HCT116 (cell line): ENCODE results near the gene RNF175. TPM values are rescaled to one million over a fixed set of nuclear protein-coding genes. Genes with fewer than 3 reads are reported as not detected.

Source experiments
- ATAC-seq: fragments of 200-7000 bp; cut with Tn5 transposase; 2 replicates; pipeline ENCODE4 v1.9.1; 2020; ENCODE audit warnings: mild to moderate bottlenecking, moderate library complexity
- BruUV-seq: library from RNA; stranded (reverse); fragments of 400-500 nt; replicated peaks from 2 replicates; lab custom pipeline; 2021; lab: Mats Ljungman, UMichigan
- CTCF ChIA-PET: fragments of 300-600 bp; sonication (Branson Sonifier 250); formaldehyde crosslinking; loops from one replicate; lab custom pipeline; 2021; ENCODE audit warnings: antibody characterized with exemption; lab: Charles Lee
- POLR2A ChIA-PET: fragments of 300-600, 350-600 bp; sonication (Branson Sonifier 250); formaldehyde crosslinking; loops from one replicate; lab custom pipeline; 2021; ENCODE audit warnings: antibody characterized with exemption; lab: Charles Lee
- RAD21 ChIA-PET, 2 experiments: fragments of 300-600 bp; sonication (Branson Sonifier 250); formaldehyde crosslinking; loops; one replicate each; lab custom pipeline; 2023; ENCODE audit warnings: low total read pairs in 2 of 2; ENCODE audit not compliant: uncharacterized antibody in 2 of 2, unreplicated experiment in 2 of 2, low non-redundant PET in 1 of 2; lab: Charles Lee
- DNase-seq: peaks from one replicate; pipeline ENCODE4 v3.0.0-alpha.2; 2010; ENCODE audit warnings: low read depth, low spot score
- H2AFZ ChIP-seq: fragments of 200-600 bp; shearing (Covaris generic), sonication (generic); 2 replicates; pipeline ENCODE4 v1.6.1; 2017; ENCODE audit warnings: low read depth, mixed run types, mixed read lengths, antibody characterized with exemption, low read length; ENCODE audit not compliant: poor library complexity, severe bottlenecking
- H3K27ac ChIP-seq: 2 replicates; pipeline ENCODE4 v1.5.1; 2012; ENCODE audit warnings: low read depth, low read length
- H3K27me3 ChIP-seq: fragments of 200-600 bp; sonication (generic); 2 replicates; pipeline ENCODE4 v1.6.1; 2016; ENCODE audit warnings: mixed run types, low read length, mixed read lengths; ENCODE audit not compliant: insufficient read depth
- H3K36me3 ChIP-seq, 2 experiments: fragments of 200-500 bp in 1 of 2; fragments of 200-600 bp in 1 of 2; sonication (Bioruptor generic) in 1 of 2; sonication (generic) in 1 of 2; 2 replicates each; pipeline versions ENCODE4 v1.5.1 to v1.6.1; 2014 to 2016; ENCODE audit warnings: low read length in 2 of 2, inconsistent platforms in 1 of 2, mixed read lengths in 1 of 2, mixed run types in 1 of 2; ENCODE audit not compliant: insufficient read depth in 2 of 2, control insufficient read depth in 1 of 2
- H3K4me1 ChIP-seq, 2 experiments: fragments of 200-600 bp in 1 of 2; sonication (generic) in 1 of 2; 2 replicates each; pipeline versions ENCODE4 v1.5.1 to v1.6.1; 2012 to 2017; ENCODE audit warnings: low read length in 2 of 2, inconsistent platforms in 1 of 2, mild to moderate bottlenecking in 1 of 2, mixed read lengths in 1 of 2, mixed run types in 1 of 2, moderate library complexity in 1 of 2; ENCODE audit not compliant: insufficient read depth in 2 of 2, control insufficient read depth in 1 of 2
- H3K4me2 ChIP-seq: fragments of 200-600 bp; sonication (generic); 2 replicates; pipeline ENCODE4 v1.6.1; 2017; ENCODE audit warnings: mixed run types, low read length, mixed read lengths
- H3K4me3 ChIP-seq, 2 experiments: fragments of 200-600 bp in 1 of 2; sonication (generic) in 1 of 2; replicated peaks in 1 of 2; 2 replicates each; pipeline ENCODE4 v1.5.1; 2011 to 2016; ENCODE audit warnings: low read length in 2 of 2, control low read depth in 1 of 2, low read depth in 1 of 2, mild to moderate bottlenecking in 1 of 2, mixed read lengths in 1 of 2, mixed run types in 1 of 2
- H3K79me2 ChIP-seq: fragments of 200-600 bp; sonication (generic); 2 replicates; pipeline ENCODE4 v1.6.1; 2017; ENCODE audit warnings: mild to moderate bottlenecking, mixed run types, low read length, moderate library complexity, mixed read lengths; ENCODE audit not compliant: insufficient read depth
- H3K9ac ChIP-seq: fragments of 200-600 bp; sonication (generic); 2 replicates; pipeline ENCODE4 v1.6.1; 2016; ENCODE audit warnings: low read length, mixed read lengths
- H3K9me2 ChIP-seq: fragments of 200-600 bp; sonication (generic), shearing (Covaris generic); 2 replicates; pipeline ENCODE4 v1.6.1; 2017; ENCODE audit warnings: mixed run types, mild to moderate bottlenecking, moderate library complexity; ENCODE audit not compliant: insufficient read depth
- H3K9me3 ChIP-seq, 2 experiments: fragments of 200-500 bp in 1 of 2; fragments of 200-600 bp in 1 of 2; sonication (Bioruptor generic) in 1 of 2; sonication (generic) in 1 of 2; 2 replicates each; pipeline ENCODE4 v1.6.1; 2014 to 2017; ENCODE audit warnings: low read length in 2 of 2, mixed read lengths in 2 of 2, inconsistent platforms in 1 of 2, low read depth in 1 of 2, mild to moderate bottlenecking in 1 of 2, mixed run types in 1 of 2, moderate library complexity in 1 of 2; ENCODE audit not compliant: control insufficient read depth in 1 of 2, insufficient read depth in 1 of 2
- H4K20me1 ChIP-seq: fragments of 200-600 bp; sonication (generic), shearing (Covaris generic); 2 replicates; pipeline ENCODE4 v1.6.1; 2017; ENCODE audit warnings: mixed run types, mild to moderate bottlenecking, moderate library complexity; ENCODE audit not compliant: insufficient read depth
- CBX3 ChIP-seq: IDR thresholded peaks from 2 replicates; pipeline ENCODE4 v1.6.1; 2012; ENCODE audit warnings: low read depth
- CEBPB ChIP-seq: IDR thresholded peaks from 2 replicates; pipeline ENCODE4 v1.6.1; 2012; ENCODE audit warnings: low read depth
- CTCF ChIP-seq, 3 experiments: fragments of 200-600 bp in 1 of 3; sonication (generic) in 1 of 3; IDR thresholded peaks in 2 of 3; conservative IDR thresholded peaks in 1 of 3; 2 replicates each; pipeline ENCODE4 v1.5.1; 2012 to 2017; ENCODE audit warnings: low read depth in 2 of 3, low read length in 2 of 3, antibody characterized with exemption in 1 of 3, borderline replicate concordance in 1 of 3, control low read depth in 1 of 3, mild to moderate bottlenecking in 1 of 3, mixed read lengths in 1 of 3, mixed run types in 1 of 3, moderate library complexity in 1 of 3; ENCODE audit not compliant: insufficient read depth in 1 of 3
- ELF1 ChIP-seq: IDR thresholded peaks from 2 replicates; pipeline ENCODE4 v1.6.1; 2012; ENCODE audit warnings: low read depth, borderline replicate concordance
- EZH2 ChIP-seq: fragments of 200-600 bp; sonication (generic); IDR thresholded peaks from 2 replicates; pipeline ENCODE4 v1.6.1; 2017; ENCODE audit warnings: antibody characterized with exemption, mixed run types
- EZH2phosphoT487 ChIP-seq: fragments of 200-600 bp; IDR thresholded peaks from 2 replicates; pipeline ENCODE4 v1.6.1; 2018; ENCODE audit warnings: antibody characterized with exemption, borderline replicate concordance
- FOSL1 ChIP-seq: IDR thresholded peaks from 2 replicates; pipeline ENCODE4 v1.6.1; 2012; ENCODE audit warnings: low read depth
- JUND ChIP-seq: IDR thresholded peaks from 2 replicates; pipeline ENCODE4 v1.6.1; 2012
- POLR2A ChIP-seq: IDR thresholded peaks from 2 replicates; pipeline ENCODE4 v1.7.0; 2011; ENCODE audit warnings: borderline replicate concordance; ENCODE audit not compliant: insufficient read depth, insufficient read length; ENCODE audit errors: extremely low read depth
- POLR2AphosphoS5 ChIP-seq: IDR thresholded peaks from 2 replicates; pipeline ENCODE4 v1.6.1; 2011; ENCODE audit warnings: mild to moderate bottlenecking, low read depth, low read length, moderate library complexity
- RAD21 ChIP-seq: IDR thresholded peaks from 2 replicates; pipeline ENCODE4 v1.6.1; 2012; ENCODE audit warnings: low read depth, mild to moderate bottlenecking
- REST ChIP-seq: IDR thresholded peaks from 2 replicates; pipeline ENCODE4 v1.6.1; 2012; ENCODE audit warnings: low read depth
- SIN3A ChIP-seq: IDR thresholded peaks from 2 replicates; pipeline ENCODE4 v1.6.1; 2012; ENCODE audit warnings: low read depth
- SP1 ChIP-seq: IDR thresholded peaks from 2 replicates; pipeline ENCODE4 v1.6.1; 2012; ENCODE audit warnings: low read depth
- SRF ChIP-seq: IDR thresholded peaks from 2 replicates; pipeline ENCODE4 v1.6.1; 2012; ENCODE audit warnings: low read depth
- TCF7L2 ChIP-seq: IDR thresholded peaks from 2 replicates; pipeline ENCODE4 v1.7.0; 2011; ENCODE audit warnings: borderline replicate concordance, inconsistent platforms; ENCODE audit not compliant: insufficient read depth, insufficient read length; ENCODE audit errors: extremely low read depth
- YY1 ChIP-seq: IDR thresholded peaks from 2 replicates; pipeline ENCODE4 v1.6.1; 2011; ENCODE audit warnings: low read length, low read depth, moderate library complexity, mild to moderate bottlenecking; ENCODE audit not compliant: insufficient replicate concordance; ENCODE audit errors: extremely low read depth
- ZBTB33 ChIP-seq: IDR thresholded peaks from 2 replicates; pipeline ENCODE4 v1.6.1; 2011; ENCODE audit warnings: mild to moderate bottlenecking, low read length, moderate library complexity; ENCODE audit not compliant: insufficient replicate concordance; ENCODE audit errors: extremely low read depth
- ZFX ChIP-seq: fragments of 450-650 bp; IDR thresholded peaks from 2 replicates; pipeline ENCODE4 v1.6.1; 2017
- ZNF274 ChIP-seq: fragments of 200-500 bp; sonication (Bioruptor generic); IDR thresholded peaks from 2 replicates; pipeline ENCODE4 v1.6.1; 2014; ENCODE audit warnings: mild to moderate bottlenecking, low read depth, low read length, inconsistent platforms
- intact Hi-C: fragments of 100-400 bp; cut with micrococcal nuclease; formaldehyde crosslinking; loops from 2 replicates; pipeline ENCODE4 v1.10.0; 2022
- total RNA-seq: library from RNA; stranded (reverse); gene quantifications from one replicate; pipeline ENCODE4 v1.2.1, GENCODE V29; 2021; ENCODE audit not compliant: unreplicated experiment

Gene RNF175
- total RNA-seq, 1 experiment from 2014 or later = not detected

GRCh38 chr4:153663667-153664066, 96.2 kb downstream of the RNF175 start:
- TF ChIP-seq POLR2AphosphoS5 (no peak), ZBTB33 (no peak), ZNF274 (no peak), SIN3A (no peak), CEBPB (no peak), ELF1 (no peak), JUND (no peak), ZFX (no peak), EZH2 (no peak), EZH2phosphoT487 (no peak), RAD21 (no peak), YY1 (no peak), FOSL1 (no peak), CTCF (IDR thresholded peaks at IDR 0.05 in 2 of 3, conservative IDR thresholded peaks at IDR 0.05 in 1 of 3; ENCODE audit: borderline replicate concordance in 1 of 3, insufficient read depth in 1 of 3, low read depth in 2 of 3, low read length in 2 of 3) (no peak), SRF (no peak), POLR2A (no peak), CBX3 (no peak), TCF7L2 (no peak), SP1 (no peak), REST (no peak)
- TF ChIP-seq, all 23 proteins: peak for 0
- ChIA-PET POLR2A (no interaction called here), RAD21 (no interaction called here), CTCF (no interaction called here)
- H3K9me3 ChIP-seq = no peaks in the 10 kb centered on the region; a peak in 1 of 4 replicates
- no peak overlapping the region for H2AFZ ChIP-seq
- DNase-seq (no peak), ATAC-seq (no peak)
- no peaks in the 10 kb centered on the region for H3K79me2 ChIP-seq
- H3K4me3 ChIP-seq = no peak overlapping the region
- no TSS peak for BruUV-seq
- H3K4me1 ChIP-seq = no peaks in the 10 kb centered on the region
- H3K9ac ChIP-seq = no peak overlapping the region
- no peaks in the 10 kb centered on the region for H3K27me3 ChIP-seq
- H3K4me2 ChIP-seq = no peak overlapping the region
- H3K27ac ChIP-seq = no peak overlapping the region
- intact Hi-C loops = no loop called here
- H4K20me1 ChIP-seq = no peaks in the 10 kb centered on the region
- no peaks in the 10 kb centered on the region for H3K9me2 ChIP-seq
- no peaks in the 10 kb centered on the region for H3K36me3 ChIP-seq
